Astrocyte of the hippocampus (primary cell): ENCODE results near the gene AXL.
"Not testable (repeated sequence)": the region's sequence is repeated elsewhere in the genome, so short reads cannot be mapped to it uniquely, and the experiment has no call there.

Source experiments
- DNase-seq: peaks from one replicate; pipeline ENCODE4 v3.0.0; 2011; ENCODE audit warnings: low read depth, low spot score

Gene AXL

GRCh38 chr19:41218615-41219507 lies at the start of gene AXL:
Gene AXL, plus strand, starts transcription at chr19:41219223. Its CDS starts 170 bp downstream, at chr19:41219393.
- peak; percentile 91 for DNase-seq

- DNase-seq = no peak
Observed at GRCh38 chr19:41172297-41173164, 46.5 kb upstream of the AXL start.

- no peak for DNase-seq
Observed at GRCh38 chr19:41174297-41174928, 44.6 kb upstream of the AXL start.

GRCh38 chr19:41175801-41176777 lies 42.9 kb upstream of the AXL start:
- DNase-seq = peak; percentile 92

- not testable (repeated sequence) for DNase-seq
Observed at GRCh38 chr19:41180173-41180572, 38.9 kb upstream of the AXL start.

GRCh38 chr19:41186971-41187883 lies 31.8 kb upstream of the AXL start:
- DNase-seq = no peak

- no peak for DNase-seq
Observed at GRCh38 chr19:41187884-41188279, 31.1 kb upstream of the AXL start.

GRCh38 chr19:41189425-41190065 lies 29.5 kb upstream of the AXL start:
- DNase-seq = no peak

- peak; percentile 42 for DNase-seq
Observed at GRCh38 chr19:41192574-41193429, 26.2 kb upstream of the AXL start, which contains the start of gene CYP2S1. Gene CYP2S1, plus strand, starts transcription at chr19:41193219. Its CDS starts 46 bp downstream, at chr19:41193265.

- DNase-seq = no peak
Observed at GRCh38 chr19:41193430-41194156, 25.4 kb upstream of the AXL start.

GRCh38 chr19:41194157-41194552 lies 24.9 kb upstream of the AXL start:
- no peak for DNase-seq

- peak; percentile 50 for DNase-seq
Observed at GRCh38 chr19:41195675-41196497, 23.1 kb upstream of the AXL start.

GRCh38 chr19:41198559-41198958 lies 20.5 kb upstream of the AXL start:
- DNase-seq = no peak

GRCh38 chr19:41203371-41203770 lies 15.7 kb upstream of the AXL start:
- no peak for DNase-seq

- DNase-seq = peak; percentile 92
Observed at GRCh38 chr19:41204338-41204737, 14.7 kb upstream of the AXL start.

- DNase-seq = no peak
Observed at GRCh38 chr19:41205995-41206394, 13.0 kb upstream of the AXL start.

- no peak for DNase-seq
Observed at GRCh38 chr19:41206456-41206855, 12.6 kb upstream of the AXL start.
